Measurements from ENCODE around the gene LDB2.

GRCh38 chr4:16572631-16573030, 325.8 kb downstream of the LDB2 start:
- TF ChIP-seq POLR2AphosphoS5 (IDR thresholded peaks at IDR 0.05; ENCODE audit: insufficient read depth, low read depth, low read length), result no peak
- no peak for TF ChIP-seq EZH2 (IDR thresholded peaks at IDR 0.05; ENCODE audit: borderline replicate concordance, low read depth, low read length, severe bottlenecking)
- TF ChIP-seq, protein P1, sequence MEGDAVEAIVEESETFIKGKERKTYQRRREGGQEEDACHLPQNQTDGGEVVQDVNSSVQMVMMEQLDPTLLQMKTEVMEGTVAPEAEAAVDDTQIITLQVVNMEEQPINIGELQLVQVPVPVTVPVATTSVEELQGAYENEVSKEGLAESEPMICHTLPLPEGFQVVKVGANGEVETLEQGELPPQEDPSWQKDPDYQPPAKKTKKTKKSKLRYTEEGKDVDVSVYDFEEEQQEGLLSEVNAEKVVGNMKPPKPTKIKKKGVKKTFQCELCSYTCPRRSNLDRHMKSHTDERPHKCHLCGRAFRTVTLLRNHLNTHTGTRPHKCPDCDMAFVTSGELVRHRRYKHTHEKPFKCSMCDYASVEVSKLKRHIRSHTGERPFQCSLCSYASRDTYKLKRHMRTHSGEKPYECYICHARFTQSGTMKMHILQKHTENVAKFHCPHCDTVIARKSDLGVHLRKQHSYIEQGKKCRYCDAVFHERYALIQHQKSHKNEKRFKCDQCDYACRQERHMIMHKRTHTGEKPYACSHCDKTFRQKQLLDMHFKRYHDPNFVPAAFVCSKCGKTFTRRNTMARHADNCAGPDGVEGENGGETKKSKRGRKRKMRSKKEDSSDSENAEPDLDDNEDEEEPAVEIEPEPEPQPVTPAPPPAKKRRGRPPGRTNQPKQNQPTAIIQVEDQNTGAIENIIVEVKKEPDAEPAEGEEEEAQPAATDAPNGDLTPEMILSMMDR (IDR thresholded peaks at IDR 0.05; ENCODE audit: extremely low read depth in 1 of 2, insufficient read depth in 1 of 2, low read depth in 1 of 2, low read length in 2 of 2), result no peak
- no peak for TF ChIP-seq JUN (IDR thresholded peaks at IDR 0.05; ENCODE audit: borderline replicate concordance, insufficient read depth, insufficient read length, low read depth)
- no peak for TF ChIP-seq MAX (IDR thresholded peaks at IDR 0.05; ENCODE audit: insufficient read depth, insufficient read length)
- no peak for TF ChIP-seq POLR2A (IDR thresholded peaks at IDR 0.05; ENCODE audit: low read depth, low read length)
